ENCODE results near the gene ORC4.

The ORC4 gene

DNA sequence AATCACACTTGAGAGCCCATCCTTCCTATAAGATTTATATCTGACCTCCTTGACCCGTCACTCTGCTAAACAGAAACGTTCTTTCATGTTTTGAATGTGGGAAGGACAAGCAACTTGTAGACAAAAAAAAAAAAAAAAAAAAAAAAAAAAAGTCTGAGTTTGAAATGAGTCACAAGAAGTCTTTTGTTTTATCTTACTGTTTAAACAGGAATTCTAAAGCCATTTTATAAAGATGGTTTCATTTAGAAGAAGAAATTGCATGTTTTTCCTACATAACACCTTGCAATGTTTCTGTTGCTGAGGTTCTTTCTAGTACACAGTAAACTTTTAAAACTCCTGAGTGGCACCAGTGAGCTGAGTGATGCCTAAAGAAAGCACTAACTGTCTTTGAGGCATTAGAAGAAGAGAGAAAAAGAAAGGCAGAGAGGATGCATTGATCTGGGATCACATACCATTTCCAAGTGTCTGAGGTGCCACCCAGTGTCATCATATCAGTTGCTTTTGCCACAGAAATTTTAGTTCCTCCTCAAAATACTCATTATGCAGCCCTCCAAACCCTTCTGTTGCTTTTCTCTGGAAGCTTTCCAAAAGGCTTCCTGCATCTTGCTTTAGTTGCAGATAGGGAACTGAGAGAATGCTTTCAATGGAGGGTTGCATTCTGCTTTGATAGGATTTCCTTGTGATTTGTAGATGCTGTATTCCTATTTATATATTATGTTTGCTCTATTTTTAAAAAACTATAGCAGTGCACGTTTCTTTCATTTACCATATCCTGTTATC lies 106.6 kb downstream of the ORC4 start:
- TF ChIP-seq RAD21 (IDR thresholded peaks at IDR 0.05; ENCODE audit: low read depth) = no peak
- no peak for TF ChIP-seq MAX (IDR thresholded peaks at IDR 0.05)
- TF ChIP-seq EGR1 (IDR thresholded peaks at IDR 0.05) = no peak
- TF ChIP-seq TAF1 (IDR thresholded peaks at IDR 0.05; ENCODE audit: low read depth) = no peak
- no peak for TF ChIP-seq REST (IDR thresholded peaks at IDR 0.05; ENCODE audit: low read depth)
- TF ChIP-seq YY1 (IDR thresholded peaks at IDR 0.05; ENCODE audit: low read depth) = no peak
- no peak for TF ChIP-seq TEAD4 (IDR thresholded peaks at IDR 0.05)
- no peak for TF ChIP-seq CEBPB (IDR thresholded peaks at IDR 0.05)
- no peak for TF ChIP-seq FOXM1 (IDR thresholded peaks at IDR 0.05; ENCODE audit: borderline replicate concordance, low read depth)
- TF ChIP-seq NFIC (IDR thresholded peaks at IDR 0.05) = no peak
- TF ChIP-seq CREB1 (IDR thresholded peaks at IDR 0.05; ENCODE audit: low read depth) = no peak
- no peak for TF ChIP-seq ZBTB7A (IDR thresholded peaks at IDR 0.05; ENCODE audit: low read depth)
- TF ChIP-seq, protein P1, sequence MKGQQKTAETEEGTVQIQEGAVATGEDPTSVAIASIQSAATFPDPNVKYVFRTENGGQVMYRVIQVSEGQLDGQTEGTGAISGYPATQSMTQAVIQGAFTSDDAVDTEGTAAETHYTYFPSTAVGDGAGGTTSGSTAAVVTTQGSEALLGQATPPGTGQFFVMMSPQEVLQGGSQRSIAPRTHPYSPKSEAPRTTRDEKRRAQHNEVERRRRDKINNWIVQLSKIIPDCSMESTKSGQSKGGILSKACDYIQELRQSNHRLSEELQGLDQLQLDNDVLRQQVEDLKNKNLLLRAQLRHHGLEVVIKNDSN (IDR thresholded peaks at IDR 0.05) = no peak
- TF ChIP-seq EP300 (IDR thresholded peaks at IDR 0.05; ENCODE audit: borderline replicate concordance) = no peak
- TF ChIP-seq TCF12 (IDR thresholded peaks at IDR 0.05; ENCODE audit: low read depth) = no peak

DNA sequence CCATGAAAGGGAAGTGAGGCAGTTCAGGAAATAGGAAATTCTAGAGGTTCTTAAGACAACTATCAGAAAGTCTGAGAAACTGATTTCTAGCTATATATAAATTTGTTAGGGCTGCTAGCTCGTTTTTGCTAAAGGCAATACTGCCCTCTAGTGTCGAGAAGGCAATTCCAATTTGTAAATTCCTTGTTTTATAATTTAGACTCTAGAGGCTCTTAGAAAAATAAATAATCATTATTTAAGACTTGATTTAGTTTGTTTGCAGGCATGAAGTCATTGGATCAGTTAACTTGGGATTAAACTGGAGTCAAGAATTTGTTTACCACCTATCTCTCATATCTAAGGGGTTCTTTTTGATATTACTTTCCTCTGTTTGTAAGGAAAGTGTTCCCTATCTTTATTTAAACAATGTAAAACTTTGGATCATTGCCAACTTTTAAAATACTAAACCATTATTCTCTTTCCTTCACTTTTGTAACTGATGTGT lies 109.5 kb downstream of the ORC4 start:
- TF ChIP-seq NFIC (IDR thresholded peaks at IDR 0.05) (peak; percentile 49; the same call in 1 of the 2 replicates), CREB1 (IDR thresholded peaks at IDR 0.05; ENCODE audit: low read depth) (no peak), RAD21 (IDR thresholded peaks at IDR 0.05; ENCODE audit: low read depth) (peak; percentile 74)

DNA sequence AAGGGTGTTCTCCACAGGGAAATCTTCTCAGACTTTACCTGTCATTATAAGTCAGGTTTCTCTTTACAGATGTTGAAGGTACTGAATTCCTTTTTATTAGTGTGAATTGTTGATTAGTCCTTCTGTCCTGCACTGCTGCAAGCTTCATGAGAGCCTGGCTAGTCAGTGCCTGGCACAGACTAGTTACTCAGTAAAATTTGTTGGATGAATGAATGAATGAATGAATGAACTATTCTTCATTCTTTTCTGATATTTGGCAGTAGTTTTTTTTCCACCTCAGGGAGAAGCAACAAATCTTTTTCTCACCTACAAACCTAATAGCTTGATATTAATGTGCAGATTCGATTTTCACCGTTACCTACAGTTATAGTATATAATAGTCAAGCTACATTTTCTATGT lies 111.4 kb downstream of the ORC4 start:
- no peak for TF ChIP-seq CREB1 (IDR thresholded peaks at IDR 0.05; ENCODE audit: low read depth)
- no peak for TF ChIP-seq EP300 (IDR thresholded peaks at IDR 0.05; ENCODE audit: borderline replicate concordance)
- TF ChIP-seq CEBPB (IDR thresholded peaks at IDR 0.05) = no peak
- no peak for TF ChIP-seq YY1 (IDR thresholded peaks at IDR 0.05; ENCODE audit: low read depth)
- TF ChIP-seq, protein P1 (IDR thresholded peaks at IDR 0.05) = no peak
- TF ChIP-seq RAD21 (IDR thresholded peaks at IDR 0.05; ENCODE audit: low read depth) = no peak
- TF ChIP-seq NFIC (IDR thresholded peaks at IDR 0.05) = no peak
- TF ChIP-seq TEAD4 (IDR thresholded peaks at IDR 0.05) = no peak
- no peak for TF ChIP-seq TCF12 (IDR thresholded peaks at IDR 0.05; ENCODE audit: low read depth)
- TF ChIP-seq FOXM1 (IDR thresholded peaks at IDR 0.05; ENCODE audit: borderline replicate concordance, low read depth) = no peak
- TF ChIP-seq TAF1 (IDR thresholded peaks at IDR 0.05; ENCODE audit: low read depth) = no peak
- TF ChIP-seq MAX (IDR thresholded peaks at IDR 0.05) = no peak
- no peak for TF ChIP-seq REST (IDR thresholded peaks at IDR 0.05; ENCODE audit: low read depth)
- no peak for TF ChIP-seq EGR1 (IDR thresholded peaks at IDR 0.05)
- TF ChIP-seq ZBTB7A (IDR thresholded peaks at IDR 0.05; ENCODE audit: low read depth) = no peak

- TF ChIP-seq TAF1 (IDR thresholded peaks at IDR 0.05; ENCODE audit: low read depth) (no peak), TEAD4 (IDR thresholded peaks at IDR 0.05) (no peak), FOXM1 (IDR thresholded peaks at IDR 0.05; ENCODE audit: borderline replicate concordance, low read depth) (no peak), RAD21 (IDR thresholded peaks at IDR 0.05; ENCODE audit: low read depth) (no peak), NFIC (IDR thresholded peaks at IDR 0.05) (no peak), MAX (IDR thresholded peaks at IDR 0.05) (no peak), ZBTB7A (IDR thresholded peaks at IDR 0.05; ENCODE audit: low read depth) (no peak), TCF12 (IDR thresholded peaks at IDR 0.05; ENCODE audit: low read depth) (no peak), EGR1 (IDR thresholded peaks at IDR 0.05) (no peak), CEBPB (IDR thresholded peaks at IDR 0.05) (no peak), CREB1 (IDR thresholded peaks at IDR 0.05; ENCODE audit: low read depth) (no peak), YY1 (IDR thresholded peaks at IDR 0.05; ENCODE audit: low read depth) (no peak), EP300 (IDR thresholded peaks at IDR 0.05; ENCODE audit: borderline replicate concordance) (no peak), REST (IDR thresholded peaks at IDR 0.05; ENCODE audit: low read depth) (no peak)
- TF ChIP-seq, protein P1 (IDR thresholded peaks at IDR 0.05) = no peak
Observed at GRCh38 chr2:147904051-147904450, 116.5 kb downstream of the ORC4 start.
